NCI-H1436 treated with DMSO at 0.1 percent for 48 hours (cell line): Measurements from ENCODE around the gene ZNF92.
"Not testable (repeated sequence)": the region's sequence is repeated elsewhere in the genome, so short reads cannot be mapped to it uniquely, and the experiment has no call there.

ENCODE experiments used
- DNase-seq: peaks from one replicate; lab custom pipeline; 2025; lab: John Stamatoyannopoulos, UW

The ZNF92 gene

DNA sequence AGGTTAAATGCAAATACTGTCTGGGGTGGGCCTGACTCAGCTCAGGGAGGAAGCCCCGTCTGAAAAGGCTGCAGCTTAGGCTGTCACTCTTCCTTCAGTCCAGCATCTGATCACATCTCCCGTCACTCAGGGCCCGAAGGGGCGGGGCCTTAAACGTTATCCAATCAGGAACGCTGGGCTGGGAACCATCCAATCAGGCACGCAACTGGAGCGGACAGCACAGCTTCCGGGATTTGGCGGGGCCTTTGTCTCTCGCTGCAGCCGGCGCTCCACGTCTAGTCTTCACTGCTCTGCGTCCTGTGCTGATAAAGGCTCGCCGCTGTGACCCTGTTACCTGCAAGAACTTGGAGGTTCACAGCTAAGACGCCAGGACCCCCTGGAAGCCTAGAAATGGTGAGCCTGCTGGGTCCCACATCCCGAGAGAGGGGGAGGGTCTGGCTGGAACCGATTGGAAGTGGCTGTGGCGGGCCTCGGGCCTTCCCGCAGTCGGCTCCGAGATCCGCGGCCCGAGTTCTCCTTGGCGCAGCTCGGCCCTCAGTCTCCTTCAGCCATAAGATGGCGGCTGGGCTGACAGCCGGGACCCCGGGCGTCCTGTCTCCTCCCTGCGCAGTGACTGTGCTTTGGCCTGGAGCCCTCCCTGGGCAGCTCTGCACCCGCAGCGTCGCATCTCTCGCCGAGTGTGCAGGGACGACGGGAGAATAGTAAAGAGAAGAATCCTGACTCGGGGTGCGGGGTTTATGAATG is at the start of gene ZNF92:
Gene ZNF92 (plus strand): TSS at position 248 of the 744 bp plus-strand sequence. CDS start 143 bp downstream, at position 391.
- DNase-seq = peak; percentile 92

DNA sequence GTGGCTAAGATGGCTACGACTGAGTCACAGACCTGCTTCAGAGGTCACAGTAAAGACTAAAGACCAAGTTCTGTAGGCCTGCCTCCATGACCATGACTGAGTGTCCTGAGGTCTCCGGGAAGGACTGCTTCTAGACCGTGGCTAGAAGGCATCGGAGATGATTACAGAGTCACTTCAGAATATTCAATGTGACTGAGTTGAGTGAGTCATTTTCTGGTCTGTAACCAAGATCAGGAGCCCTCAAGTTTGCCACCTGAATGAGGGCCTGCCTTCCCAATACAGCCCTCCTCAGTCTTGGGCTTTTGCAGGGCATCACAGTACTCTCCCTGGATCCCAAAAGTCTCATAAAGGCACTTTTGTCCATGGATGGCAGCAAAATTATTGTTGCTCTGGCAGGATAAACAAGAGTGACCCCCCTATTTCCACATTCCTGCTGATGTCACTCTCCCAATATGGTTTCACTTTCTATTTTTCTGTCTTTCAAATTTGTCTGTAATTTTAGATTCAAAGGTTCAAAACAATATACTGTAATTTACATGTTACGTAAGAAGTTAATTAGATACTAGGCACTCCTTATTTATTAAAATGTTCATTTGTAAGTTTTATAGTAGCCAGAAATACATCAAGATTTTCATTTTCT is 47.7 kb upstream of the ZNF92 start:
- no peak for DNase-seq

DNA sequence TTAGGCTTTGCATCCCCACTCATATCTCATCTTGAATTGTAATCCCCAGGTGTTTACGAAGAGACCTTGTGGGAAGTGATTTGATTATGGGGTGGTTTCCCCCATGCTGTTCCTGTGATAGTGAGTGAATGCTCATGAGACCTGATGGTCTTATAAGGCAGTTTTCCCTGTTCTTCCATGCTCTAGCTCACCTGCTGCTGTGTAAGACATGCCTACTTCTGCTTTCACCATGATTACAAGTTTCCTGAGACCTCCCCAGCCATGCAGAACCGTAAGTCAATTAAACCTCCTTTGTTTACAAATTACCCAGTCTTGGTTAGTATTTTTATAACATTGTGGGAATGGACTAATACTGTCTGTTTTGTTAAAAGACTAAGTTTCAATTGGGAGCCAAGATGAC is 35.3 kb upstream of the ZNF92 start:
- no peak for DNase-seq

DNA sequence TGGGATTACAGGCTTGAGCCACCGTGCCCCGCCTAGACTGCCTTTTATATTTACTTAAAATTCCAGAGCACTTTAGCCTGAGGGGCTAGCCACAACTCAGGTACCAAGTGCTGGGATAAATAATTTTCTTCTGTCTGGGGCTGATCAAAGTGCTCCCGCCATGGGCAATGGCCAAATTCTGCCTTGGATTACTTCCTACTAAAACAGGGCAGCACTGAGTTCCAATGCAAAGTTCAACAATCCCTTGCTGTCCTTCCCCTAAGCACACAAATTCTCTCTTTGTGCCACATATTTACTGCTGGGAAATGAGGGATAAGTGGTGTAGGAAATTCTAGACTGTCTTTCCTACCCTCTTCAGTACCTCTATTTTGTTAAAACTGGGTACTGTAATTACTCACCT is 34.4 kb upstream of the ZNF92 start:
- DNase-seq = no peak

DNA sequence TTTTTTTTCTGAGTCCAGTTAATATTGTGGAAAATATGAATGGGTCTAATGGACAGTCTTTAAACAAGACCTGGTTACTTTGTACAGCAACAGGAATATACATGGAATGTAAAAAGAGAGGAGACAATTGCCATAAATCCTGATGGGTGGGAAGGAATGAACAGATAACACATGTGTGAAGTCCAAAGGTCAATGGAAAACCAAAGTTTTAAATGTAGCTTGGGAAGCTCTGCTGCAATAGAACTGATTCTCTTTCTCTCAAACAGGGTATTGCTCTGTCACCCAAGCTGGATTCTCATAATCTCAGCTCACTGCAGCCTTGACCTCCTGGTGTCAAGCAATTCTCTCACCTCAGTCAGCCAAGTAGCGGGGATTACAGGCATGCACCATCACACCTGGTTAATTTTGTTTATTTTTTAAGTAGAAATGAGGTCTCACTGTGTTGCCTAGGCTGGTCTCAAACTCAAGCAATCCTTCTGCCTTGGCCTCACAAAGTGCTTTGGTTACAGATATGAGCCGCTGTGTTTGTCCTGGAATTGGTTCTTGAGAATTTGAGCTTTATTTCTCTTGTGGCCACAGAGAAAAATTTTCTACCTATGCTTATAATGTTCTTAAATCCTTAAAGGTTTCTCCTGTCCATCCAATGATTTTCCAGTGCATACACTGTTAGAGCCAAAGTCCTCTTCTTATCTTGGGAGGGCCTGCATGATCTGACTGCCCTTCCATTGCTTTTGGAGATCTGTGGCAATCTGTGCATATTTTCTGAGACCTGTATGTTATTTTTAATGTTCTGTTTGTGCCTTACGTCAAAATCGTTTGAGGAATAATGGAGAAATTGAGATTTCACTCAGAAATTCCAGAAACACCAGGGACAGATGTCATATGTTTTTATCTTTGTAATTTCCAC is 30.7 kb upstream of the ZNF92 start:
- no peak for DNase-seq

DNA sequence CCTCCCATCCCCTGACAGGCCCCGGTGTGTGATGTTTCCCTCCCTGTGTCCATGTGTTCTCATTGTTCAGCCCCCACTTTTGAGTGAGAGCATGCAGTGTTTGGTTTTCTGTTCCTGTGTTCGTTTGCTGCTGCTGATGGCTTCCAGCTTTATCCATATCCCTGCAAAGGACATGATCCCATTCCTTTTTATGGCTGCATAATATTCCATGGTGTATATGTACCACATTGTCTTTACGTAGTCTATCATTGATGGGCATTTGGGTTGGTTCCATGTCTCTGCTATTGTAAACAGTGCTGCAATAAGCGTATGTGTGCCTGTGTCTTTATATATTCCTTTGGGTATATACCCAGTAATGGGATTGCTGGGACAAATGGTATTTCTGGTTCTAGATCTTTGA is 29.1 kb upstream of the ZNF92 start:
- DNase-seq = not testable (repeated sequence)

DNA sequence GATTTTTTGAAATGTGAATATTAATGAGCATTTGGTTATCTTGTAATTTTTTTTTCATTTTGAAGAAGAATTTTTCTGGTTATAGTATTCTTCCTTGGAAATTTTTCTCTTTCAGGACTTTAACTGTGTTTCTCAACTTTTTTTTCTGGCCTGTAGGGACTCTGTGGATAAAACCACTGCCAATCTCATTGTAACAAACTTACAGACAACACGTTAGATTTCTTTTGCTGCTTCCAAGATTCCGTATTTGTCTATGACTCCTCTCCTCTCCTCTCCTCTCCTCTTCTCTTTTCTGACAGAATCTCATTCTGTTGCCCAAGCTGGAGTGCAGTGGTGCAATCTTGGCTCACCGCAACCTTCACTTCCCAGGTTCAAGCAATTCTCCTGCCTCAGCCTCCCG is 19.4 kb upstream of the ZNF92 start:
- DNase-seq = no peak

DNA sequence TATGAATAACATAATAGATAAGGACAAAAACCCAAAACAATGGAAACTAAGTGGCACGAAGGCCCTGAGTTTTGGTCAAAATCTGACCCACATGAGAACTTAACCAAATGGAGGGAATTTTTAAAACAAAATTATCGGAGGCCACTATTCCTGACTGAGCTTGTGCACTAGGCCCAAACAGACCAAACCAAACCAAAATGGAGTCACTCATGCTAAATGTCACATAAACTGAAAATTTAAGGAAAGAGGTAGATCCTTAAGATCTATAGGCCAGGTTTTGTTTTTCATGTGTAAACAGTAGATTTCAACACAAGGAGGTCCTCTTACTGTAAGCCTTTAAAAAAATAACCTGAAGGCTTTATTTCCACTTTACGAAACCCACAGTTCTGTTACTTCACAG is 3.8 kb upstream of the ZNF92 start:
- no peak for DNase-seq

DNA sequence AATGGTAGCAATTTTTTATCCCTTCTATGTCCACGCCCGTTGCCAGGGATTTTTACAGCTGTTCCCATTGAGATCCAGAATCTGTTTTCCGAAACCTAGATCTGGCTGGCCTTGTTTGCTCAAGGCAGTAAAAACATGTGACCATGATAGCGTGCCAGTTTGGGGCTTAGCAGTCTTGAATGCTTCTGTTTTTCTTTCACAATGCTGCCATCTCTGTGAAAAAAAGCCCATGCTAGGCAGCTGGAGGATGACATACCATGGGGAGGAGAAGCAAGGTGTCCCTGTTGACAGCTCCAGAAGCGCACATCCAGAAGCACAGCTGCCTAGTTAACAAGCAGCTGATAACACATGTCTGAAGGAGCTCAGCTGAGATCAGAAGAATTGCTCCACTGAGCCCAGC is 2.2 kb upstream of the ZNF92 start:
- no peak for DNase-seq

DNA sequence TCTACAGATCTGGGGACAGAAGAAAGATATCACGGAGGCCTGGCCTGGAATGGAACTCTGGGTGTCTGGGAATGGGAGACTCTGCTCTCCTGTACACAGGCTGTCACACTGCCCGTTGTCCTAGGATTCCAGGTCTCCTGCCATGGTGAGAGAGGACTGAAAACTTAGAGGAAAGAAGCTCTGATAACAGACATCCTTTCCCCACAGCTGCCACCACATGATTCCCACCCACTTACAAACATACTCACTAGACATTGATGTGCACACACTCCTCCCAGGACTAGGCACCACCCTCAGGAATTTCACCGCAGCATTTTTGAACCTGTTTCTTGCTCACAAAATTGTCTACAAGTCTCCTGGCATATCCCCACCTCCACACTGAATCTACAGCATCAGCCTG is 5.7 kb downstream of the ZNF92 start:
- DNase-seq = no peak

DNA sequence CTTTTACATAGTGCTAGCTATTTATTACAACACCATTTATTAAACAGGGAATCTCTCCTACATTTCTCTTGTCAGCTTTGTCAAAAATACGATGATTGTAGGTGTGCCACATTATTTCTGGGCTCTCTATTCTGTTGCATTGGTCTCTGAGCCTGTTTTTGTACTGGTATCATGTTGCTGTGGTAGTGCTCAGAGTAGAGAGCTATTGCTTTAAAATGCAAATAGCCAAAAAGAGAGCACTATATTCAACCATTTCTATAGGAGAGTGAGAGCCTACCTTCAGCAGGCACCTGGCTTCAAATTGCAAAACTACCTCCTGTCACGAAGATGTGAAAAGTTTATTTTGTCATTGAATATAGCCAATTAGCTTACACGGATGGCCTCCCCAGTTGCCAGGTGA is 8.1 kb downstream of the ZNF92 start:
- DNase-seq = no peak

DNA sequence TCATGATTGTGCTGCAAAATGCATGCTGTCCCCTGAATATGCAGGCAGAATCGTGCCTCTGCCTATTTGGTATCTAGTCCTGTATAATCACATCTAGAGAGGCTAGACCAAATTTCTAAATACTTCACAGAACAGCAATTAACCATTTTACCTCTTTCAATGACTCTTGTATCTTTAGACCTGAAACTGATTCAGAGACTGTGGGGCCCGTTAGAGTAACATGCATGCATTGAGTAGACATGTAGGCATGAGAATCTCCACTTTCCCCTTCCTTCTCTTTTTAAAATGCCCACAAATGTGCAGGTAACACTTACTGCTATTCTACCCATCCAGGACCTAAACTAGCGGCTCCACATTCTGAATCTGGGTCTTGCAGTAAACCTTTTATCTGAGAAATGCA is 8.8 kb downstream of the ZNF92 start:
- no peak for DNase-seq

DNA sequence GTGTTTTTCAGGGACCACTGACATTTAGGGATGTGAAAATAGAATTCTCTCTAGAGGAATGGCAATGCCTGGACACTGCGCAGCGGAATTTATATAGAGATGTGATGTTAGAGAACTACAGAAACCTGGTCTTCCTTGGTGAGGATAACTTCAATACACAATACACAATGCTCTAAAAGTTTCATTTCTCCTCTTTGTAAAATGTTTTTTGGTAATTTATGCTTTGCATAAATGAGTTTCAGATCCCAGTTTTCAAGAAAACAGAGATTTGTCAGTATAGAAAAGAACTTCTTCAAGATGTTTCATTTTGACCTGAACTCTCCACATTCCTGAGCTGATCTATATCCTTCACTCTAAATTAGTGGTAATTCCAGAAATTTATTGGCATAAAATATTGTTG is 14.2 kb downstream of the ZNF92 start:
- DNase-seq = no peak

DNA sequence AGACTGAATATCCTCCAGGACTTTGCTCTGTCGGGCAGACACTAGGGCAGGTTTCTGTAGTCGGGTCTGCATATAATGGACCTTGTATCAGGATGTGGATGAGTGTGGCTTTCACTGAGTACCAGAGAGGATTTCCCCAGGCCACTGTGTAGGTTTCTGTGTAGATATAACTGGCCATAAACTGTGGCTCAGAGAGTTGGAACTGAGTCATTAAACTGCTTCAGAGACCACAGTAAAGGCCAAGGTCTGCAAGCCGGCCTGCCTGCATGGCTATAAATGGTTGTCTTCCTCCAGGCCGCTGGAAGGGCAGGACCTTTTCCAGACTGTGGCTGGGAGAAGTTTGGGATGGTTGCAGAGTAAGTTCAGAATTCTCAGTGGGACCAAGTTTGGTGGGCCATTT is 16.9 kb downstream of the ZNF92 start:
- no peak for DNase-seq

DNA sequence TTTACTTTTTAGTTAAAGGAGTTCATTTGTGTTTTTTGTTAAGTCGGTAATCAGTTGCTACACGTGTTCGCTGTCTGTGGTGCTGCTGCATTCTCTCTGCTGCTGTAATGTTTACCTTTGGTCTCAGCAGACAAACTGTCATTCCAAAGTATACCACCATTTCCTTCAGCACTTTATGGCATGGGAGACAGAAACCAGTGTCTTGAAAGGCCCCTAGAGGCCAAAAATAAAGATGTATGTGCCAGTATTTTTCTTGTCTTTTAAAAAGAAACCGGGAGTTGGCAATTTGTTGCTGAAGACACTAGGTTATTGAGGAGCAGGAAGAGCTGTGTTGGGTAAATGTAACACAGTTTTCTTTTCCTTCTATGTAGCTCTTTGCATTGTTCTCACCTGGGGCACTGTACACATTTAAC is 24.1 kb downstream of the ZNF92 start:
- no peak for DNase-seq

DNA sequence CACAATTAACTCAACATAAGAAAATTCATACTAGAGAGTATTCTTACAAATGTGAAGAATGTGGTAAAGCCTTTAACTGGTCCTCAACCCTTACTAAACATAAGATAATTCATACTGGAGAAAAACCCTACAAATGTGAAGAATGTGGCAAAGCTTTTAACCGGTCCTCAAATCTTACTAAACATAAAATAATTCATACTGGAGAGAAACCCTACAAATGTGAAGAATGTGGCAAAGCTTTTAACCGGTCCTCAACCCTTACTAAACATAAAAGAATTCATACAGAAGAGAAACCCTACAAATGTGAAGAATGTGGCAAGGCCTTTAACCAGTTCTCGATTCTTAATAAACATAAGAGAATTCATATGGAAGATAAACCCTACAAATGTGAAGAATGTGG is 25.0 kb downstream of the ZNF92 start:
- DNase-seq = not testable (repeated sequence)

DNA sequence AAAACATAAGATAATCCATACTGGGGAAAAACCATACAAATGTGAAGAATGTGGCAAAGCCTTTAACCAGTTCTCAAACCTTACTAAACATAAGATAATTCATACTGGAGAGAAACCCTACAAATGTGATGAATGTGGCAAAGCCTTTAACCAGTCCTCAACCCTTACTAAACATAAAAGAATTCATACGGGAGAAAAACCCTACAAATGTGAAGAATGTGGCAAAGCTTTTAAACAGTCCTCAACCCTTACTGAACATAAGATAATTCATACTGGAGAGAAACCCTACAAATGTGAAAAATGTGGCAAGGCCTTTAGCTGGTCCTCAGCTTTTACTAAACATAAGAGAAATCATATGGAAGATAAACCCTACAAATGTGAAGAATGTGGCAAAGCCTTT is 25.4 kb downstream of the ZNF92 start:
- not testable (repeated sequence) for DNase-seq

DNA sequence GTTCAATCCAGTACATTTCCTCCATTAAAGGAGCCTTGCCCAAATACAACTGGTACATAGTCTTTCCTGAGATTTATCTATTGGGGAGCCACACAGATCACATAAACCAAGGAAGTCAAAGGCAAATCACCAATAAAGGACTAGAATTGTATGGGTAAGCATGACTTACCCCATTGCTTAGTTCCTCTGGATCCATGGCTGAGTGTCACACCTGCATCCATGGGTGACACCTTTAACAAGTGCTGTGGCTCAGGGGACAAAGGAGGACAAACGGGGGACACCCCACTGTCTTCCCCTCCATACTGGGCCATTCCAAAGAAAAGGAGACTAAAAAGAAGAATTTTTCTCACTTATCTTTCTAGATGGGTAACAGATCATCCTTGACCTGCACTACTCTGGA is 30.4 kb downstream of the ZNF92 start:
- DNase-seq = no peak

DNA sequence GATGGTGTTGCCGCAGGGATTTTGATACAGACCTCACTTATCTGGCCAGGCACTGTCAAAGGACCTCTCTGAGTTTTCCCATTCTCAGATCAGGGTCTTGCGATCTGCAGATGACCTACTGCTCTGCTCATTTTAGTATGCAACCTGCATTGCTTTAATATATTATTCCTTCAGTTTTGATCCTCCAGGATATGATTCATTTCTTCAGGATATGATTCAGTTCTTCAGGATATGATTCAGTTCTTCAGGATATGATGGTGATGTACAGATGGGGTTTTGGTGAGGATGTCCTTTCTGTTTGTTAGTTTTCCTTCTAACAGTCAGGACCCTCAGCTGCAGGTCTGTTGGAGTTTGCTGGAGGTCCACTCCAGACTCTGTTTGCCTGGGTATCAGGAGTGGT is 33.1 kb downstream of the ZNF92 start:
- DNase-seq = not testable (repeated sequence)

DNA sequence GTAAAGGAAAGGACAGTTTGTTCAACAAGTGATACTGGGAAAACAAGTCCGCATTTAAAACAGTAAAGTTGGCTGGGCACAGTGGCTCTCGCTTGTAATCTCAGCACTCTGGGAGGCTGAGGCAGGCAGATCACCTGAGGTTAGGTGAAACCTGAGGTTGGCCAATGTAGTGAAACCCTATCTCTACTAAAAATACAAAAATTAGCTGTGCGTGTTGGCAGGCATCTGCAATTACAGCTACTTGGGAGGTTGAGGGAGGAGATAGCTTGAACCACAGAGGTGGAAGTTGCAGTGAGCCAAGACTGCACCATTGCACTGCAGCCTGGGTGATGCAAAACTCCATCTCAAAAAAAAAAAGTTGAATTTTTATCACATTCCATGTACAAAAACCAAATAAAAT is 35.7 kb downstream of the ZNF92 start:
- DNase-seq = no peak

DNA sequence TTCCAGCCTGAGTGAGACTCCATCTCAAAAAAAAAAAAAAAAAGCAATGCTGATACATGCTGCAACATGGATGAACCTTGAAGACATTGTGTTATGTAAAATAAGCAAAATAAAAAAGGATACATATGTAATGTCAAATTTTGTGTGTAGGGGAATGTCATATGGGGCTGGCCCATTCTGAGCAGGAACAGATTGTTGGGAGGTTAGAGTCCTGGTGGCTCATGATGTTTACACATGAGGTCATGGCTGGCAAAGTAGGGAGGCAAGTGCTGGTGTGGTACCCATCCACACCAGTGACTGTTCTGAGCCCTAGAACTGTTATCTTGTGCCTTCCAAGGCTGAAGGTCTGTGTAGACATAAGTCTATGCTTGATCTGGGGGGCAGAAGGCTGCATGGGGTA is 37.6 kb downstream of the ZNF92 start:
- no peak for DNase-seq

DNA sequence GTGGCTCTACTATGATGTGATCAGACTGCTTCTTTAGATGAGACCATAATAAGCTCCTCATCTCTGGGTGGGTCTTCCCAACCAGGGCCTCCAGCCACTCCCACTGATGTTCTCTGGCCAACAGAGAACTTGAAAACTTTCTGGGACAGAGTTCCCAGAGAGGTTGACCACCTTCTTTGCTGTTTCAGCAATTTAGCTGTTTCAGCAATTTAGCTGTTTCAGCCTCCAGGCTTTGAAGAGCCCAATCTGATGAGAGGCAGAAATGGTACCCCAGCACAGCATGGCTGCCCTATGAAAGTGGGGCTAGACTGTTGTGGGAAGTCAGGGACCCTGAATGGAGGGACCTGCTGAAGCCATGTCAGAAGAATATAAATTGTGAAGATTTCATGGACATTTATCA is 49.0 kb downstream of the ZNF92 start:
- no peak for DNase-seq

DNA sequence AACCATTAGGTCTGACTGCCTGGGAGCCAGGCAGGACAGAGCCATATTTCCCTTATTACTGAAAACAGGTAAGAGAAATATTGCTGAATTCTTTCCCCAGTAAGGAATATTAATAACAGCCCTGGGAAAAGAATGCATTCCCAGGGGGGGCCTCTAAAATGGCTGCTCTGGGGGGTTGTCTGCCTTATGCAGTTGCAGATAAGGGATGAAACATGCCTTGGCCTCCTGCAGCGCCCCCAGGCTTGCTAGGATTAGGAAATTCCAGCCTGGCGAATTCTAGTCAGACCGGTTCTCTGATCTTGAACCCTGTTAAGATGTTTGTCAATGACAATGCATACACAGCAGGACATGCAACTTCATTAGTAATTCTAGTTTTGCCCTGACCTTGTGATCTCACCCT is 49.6 kb downstream of the ZNF92 start:
- not testable (repeated sequence) for DNase-seq
